GM23338 (cell line): ENCODE measurements around the gene SEMA3E. TPM values are rescaled to one million over a fixed set of nuclear protein-coding genes. Genes with fewer than 3 reads are reported as not detected.

Source experiments
- ATAC-seq: fragments of 200-7000 bp; cut with Tn5 transposase; 3 replicates; pipeline ENCODE4 v1.9.1; 2020
- DNase-seq: peaks from one replicate; pipeline ENCODE4 v3.0.0-alpha.2; 2015; ENCODE audit warnings: low spot score
- H2AFZ ChIP-seq: fragments of 200-600 bp; sonication (generic); 2 replicates; pipeline ENCODE4 v1.8.0; 2016; ENCODE audit warnings: antibody characterized with exemption, mild to moderate bottlenecking, moderate library complexity
- H3F3A ChIP-seq: fragments of 200-600 bp; sonication (generic); replicated peaks from 2 replicates; pipeline ENCODE4 v1.8.0; 2017; ENCODE audit warnings: antibody characterized with exemption, mixed run types, low read depth
- H3K27ac ChIP-seq: fragments of 200-600 bp; sonication (generic); 2 replicates; pipeline ENCODE4 v1.6.1; 2016; ENCODE audit warnings: low read depth
- H3K27me3 ChIP-seq: fragments of 200-600 bp; sonication (generic); 2 replicates; pipeline ENCODE4 v1.8.0; 2016; ENCODE audit warnings: mild to moderate bottlenecking, mixed run types, moderate library complexity; ENCODE audit not compliant: insufficient read depth
- H3K36me3 ChIP-seq: fragments of 200-600 bp; sonication (generic); 2 replicates; pipeline ENCODE4 v1.8.0; 2016; ENCODE audit warnings: mild to moderate bottlenecking; ENCODE audit not compliant: insufficient read depth
- H3K4me1 ChIP-seq: fragments of 200-600 bp; sonication (generic); 2 replicates; pipeline ENCODE4 v1.8.0; 2016; ENCODE audit warnings: mild to moderate bottlenecking, moderate library complexity; ENCODE audit not compliant: insufficient read depth
- H3K4me2 ChIP-seq: fragments of 200-600 bp; sonication (generic); 2 replicates; pipeline ENCODE4 v1.7.1; 2017; ENCODE audit warnings: mixed run types
- H3K4me3 ChIP-seq: fragments of 200-600 bp; sonication (generic); 2 replicates; pipeline ENCODE4 v1.6.1; 2016; ENCODE audit warnings: mixed run types
- H3K79me2 ChIP-seq: fragments of 200-600 bp; sonication (generic); replicated peaks from 2 replicates; pipeline ENCODE4 v1.8.0; 2017; ENCODE audit warnings: mild to moderate bottlenecking; ENCODE audit not compliant: insufficient read depth
- H3K9me2 ChIP-seq: fragments of 200-600 bp; sonication (generic); 2 replicates; pipeline ENCODE4 v1.8.0; 2017; ENCODE audit not compliant: insufficient read depth
- H4K20me1 ChIP-seq: fragments of 200-600 bp; sonication (generic); replicated peaks from 2 replicates; pipeline ENCODE4 v1.8.0; 2017; ENCODE audit warnings: mild to moderate bottlenecking; ENCODE audit not compliant: insufficient read depth
- H3K27ac Mint-ChIP-seq: 2 replicates; pipeline ENCODE4 v1.8.0; 2020; ENCODE audit warnings: inconsistent platforms, mild to moderate bottlenecking, moderate library complexity, mixed read lengths
- H3K27me3 Mint-ChIP-seq: 3 replicates; pipeline ENCODE4 v1.8.0; 2022; ENCODE audit warnings: low read depth, mild to moderate bottlenecking, moderate library complexity, mixed read lengths, inconsistent platforms; ENCODE audit not compliant: insufficient read depth, poor library complexity
- H3K36me3 Mint-ChIP-seq: 3 replicates; pipeline ENCODE4 v1.8.0; 2021; ENCODE audit warnings: low read depth, mild to moderate bottlenecking, inconsistent platforms, moderate library complexity, mixed read lengths
- H3K4me1 Mint-ChIP-seq: 3 replicates; pipeline ENCODE4 v1.8.0; 2020; ENCODE audit warnings: mild to moderate bottlenecking, inconsistent platforms, mixed read lengths
- H3K4me3 Mint-ChIP-seq: 3 replicates; pipeline ENCODE4 v1.8.0; 2021; ENCODE audit warnings: moderate library complexity, mild to moderate bottlenecking, inconsistent platforms, mixed read lengths
- H3K9me3 Mint-ChIP-seq: 3 replicates; pipeline ENCODE4 v1.8.0; 2020; ENCODE audit warnings: moderate library complexity, mild to moderate bottlenecking, inconsistent platforms, mixed read lengths
- CTCF ChIP-seq, 2 experiments: fragments of 200-600 bp in 1 of 2; sonication (generic) in 1 of 2; conservative IDR thresholded peaks; 2 replicates each; pipeline versions ENCODE4 v1.5.1 to v1.6.1; 2016 to 2017; ENCODE audit warnings: antibody characterized with exemption in 2 of 2, low read depth in 2 of 2, mild to moderate bottlenecking in 2 of 2, moderate library complexity in 1 of 2
- ETS1 ChIP-seq: IDR thresholded peaks from 2 replicates; pipeline ENCODE4 v1.6.1; 2016; ENCODE audit warnings: antibody characterized with exemption
- EZH2 ChIP-seq: fragments of 200-600 bp; sonication (generic); IDR thresholded peaks from one replicate; pipeline ENCODE4 v1.8.0; 2017; ENCODE audit warnings: antibody characterized with exemption, mild to moderate bottlenecking, low read depth; ENCODE audit not compliant: unreplicated experiment
- EZH2phosphoT487 ChIP-seq: fragments of 200-600 bp; sonication (generic); IDR thresholded peaks from one replicate; pipeline ENCODE4 v1.8.1; 2018; ENCODE audit warnings: antibody characterized with exemption; ENCODE audit not compliant: unreplicated experiment
- JUNB ChIP-seq: IDR thresholded peaks from one replicate; pipeline ENCODE4 v1.6.1; 2016; ENCODE audit warnings: antibody characterized with exemption; ENCODE audit not compliant: unreplicated experiment
- NANOG ChIP-seq: IDR thresholded peaks from 2 replicates; pipeline ENCODE4 v1.6.1; 2016; ENCODE audit warnings: antibody characterized with exemption, borderline replicate concordance
- STAT1 ChIP-seq: IDR thresholded peaks from one replicate; pipeline ENCODE4 v1.6.1; 2016; ENCODE audit warnings: antibody characterized with exemption; ENCODE audit not compliant: unreplicated experiment
- ZNF114 ChIP-seq: fragments of 250-450 bp; sonication (Bioruptor Pico); IDR thresholded peaks from 2 replicates; pipeline ENCODE4 v1.5.0; 2020; ENCODE audit warnings: mild to moderate bottlenecking, moderate library complexity
- ZNF331 ChIP-seq: fragments of 250-450 bp; sonication (Bioruptor Pico); IDR thresholded peaks from 2 replicates; pipeline ENCODE4 v1.5.0; 2020; ENCODE audit warnings: low read depth, mild to moderate bottlenecking, moderate library complexity
- ZNF462 ChIP-seq: fragments of 250-450 bp; sonication (Bioruptor Pico); IDR thresholded peaks from 2 replicates; pipeline ENCODE4 v1.5.0; 2020; ENCODE audit warnings: mild to moderate bottlenecking, moderate library complexity
- polyA plus RNA-seq: library from polyadenylated mRNA; unstranded; fragments of >200 nt; fragmentation: Nextera tagmentation; extraction: Ambion mirVana; gene quantifications from 2 replicates; pipeline ENCODE4 v1.2.1, GENCODE V29; 2016
- total RNA-seq: library from RNA; depleted of rRNA; stranded (reverse); fragments of >200 nt; shearing (Covaris generic); gene quantifications from 2 replicates; pipeline ENCODE4 v1.2.3, GENCODE V29; 2014

Gene SEMA3E
- total and polyA plus RNA-seq, 2 experiments from 2014 or later, result 5.4 to 15.7 TPM

GRCh38 chr7:83547526-83547925 lies 101.4 kb downstream of the SEMA3E start:
- H3K27ac ChIP-seq, result no peak overlapping the region
- no peaks in the 10 kb centered on the region for H3K9me2 ChIP-seq
- TF ChIP-seq EZH2phosphoT487 (no peak), ZNF462 (no peak), CTCF (conservative IDR thresholded peaks at IDR 0.05; ENCODE audit: low read depth in 2 of 2) (no peak)
- no peak overlapping the region for H3K4me3 ChIP-seq
- no peak overlapping the region for H3K4me2 ChIP-seq
- no peaks in the 10 kb centered on the region for H3K79me2 ChIP-seq
- no peaks in the 10 kb centered on the region for H4K20me1 ChIP-seq
- no peaks in the 10 kb centered on the region for H3K36me3 ChIP-seq
- ATAC-seq, result no peak
- no peaks in the 10 kb centered on the region for H3K27me3 Mint-ChIP-seq
- H3K4me3 Mint-ChIP-seq, result no peak overlapping the region
- no peaks in the 10 kb centered on the region for H3K4me1 ChIP-seq
- H3K36me3 Mint-ChIP-seq, result no peaks in the 10 kb centered on the region
- H3K4me1 Mint-ChIP-seq, result no peaks in the 10 kb centered on the region
- peaks cover under 1% of the 10 kb centered on the region; the same call in 1 of the 3 replicates for H3K9me3 Mint-ChIP-seq
- H3K27me3 ChIP-seq, result no peaks in the 10 kb centered on the region
- no peak for DNase-seq
- no peak overlapping the region for H3K27ac Mint-ChIP-seq
- H2AFZ ChIP-seq, result peak overlapping the region; percentile 4; the same call in 1 of the 2 replicates
- H3F3A ChIP-seq, result no peaks in the 10 kb centered on the region

GRCh38 chr7:83546586-83546985 lies 102.4 kb downstream of the SEMA3E start:
- no peak overlapping the region for H3K27ac Mint-ChIP-seq
- Histone ChIP-seq H3K4me3 (no peak overlapping the region), H3K4me2 (no peak overlapping the region), H3K4me1 (no peaks in the 10 kb centered on the region), H3K9me2 (no peaks in the 10 kb centered on the region), H2AFZ (no peak overlapping the region), H3F3A (no peaks in the 10 kb centered on the region), H4K20me1 (no peaks in the 10 kb centered on the region), H3K79me2 (no peaks in the 10 kb centered on the region), H3K36me3 (no peaks in the 10 kb centered on the region), H3K27me3 (no peaks in the 10 kb centered on the region), H3K27ac (no peak overlapping the region)
- no peaks in the 10 kb centered on the region for H3K27me3 Mint-ChIP-seq
- no peaks in the 10 kb centered on the region for H3K4me1 Mint-ChIP-seq
- H3K36me3 Mint-ChIP-seq, result no peaks in the 10 kb centered on the region
- DNase-seq, result no peak
- no peak overlapping the region for H3K4me3 Mint-ChIP-seq
- no peak for ATAC-seq
- no peak for TF ChIP-seq JUNB
- TF ChIP-seq STAT1, result no peak
- TF ChIP-seq NANOG, result no peak
- TF ChIP-seq EZH2phosphoT487, result no peak
- no peak for TF ChIP-seq ZNF114 (CRISPR knock-in tag)
- TF ChIP-seq ETS1, result no peak
- TF ChIP-seq ZNF331 (CRISPR knock-in tag), result no peak
- no peak for TF ChIP-seq EZH2
- H3K9me3 Mint-ChIP-seq, result no peaks in the 10 kb centered on the region
